Neuronal stem cell (in vitro differentiated cells): ENCODE results near the gene TLR1.
"Not testable (repeated sequence)": the region's sequence is repeated elsewhere in the genome, so short reads cannot be mapped to it uniquely, and the experiment has no call there.

Source experiments
- DNase-seq: peaks from one replicate; pipeline ENCODE4 v3.0.0-alpha.2; 2013; ENCODE audit warnings: low spot score
- H2AFZ ChIP-seq: one replicate; pipeline ENCODE4 v1.6.1; 2013; ENCODE audit warnings: mild to moderate bottlenecking, low read length, inconsistent platforms
- H2AK5ac ChIP-seq: 2 replicates; pipeline ENCODE4 v1.6.1; 2013; ENCODE audit warnings: low read depth, mild to moderate bottlenecking, inconsistent platforms, low read length, moderate library complexity, mixed read lengths
- H2BK120ac ChIP-seq: 2 replicates; pipeline ENCODE4 v1.6.1; 2013; ENCODE audit warnings: low read depth, mild to moderate bottlenecking, inconsistent platforms, low read length, moderate library complexity, mixed read lengths
- H2BK12ac ChIP-seq: one replicate; pipeline ENCODE4 v1.6.1; 2013; ENCODE audit warnings: low read length, inconsistent platforms
- H2BK15ac ChIP-seq: 2 replicates; pipeline ENCODE4 v1.6.1; 2013; ENCODE audit warnings: mild to moderate bottlenecking, low read length, inconsistent platforms, mixed read lengths
- H2BK5ac ChIP-seq: one replicate; pipeline ENCODE4 v1.6.1; 2013; ENCODE audit warnings: inconsistent platforms, mild to moderate bottlenecking, low read length, moderate library complexity
- H3K14ac ChIP-seq: one replicate; pipeline ENCODE4 v1.6.1; 2013; ENCODE audit warnings: low read length, inconsistent platforms
- H3K18ac ChIP-seq: 2 replicates; pipeline ENCODE4 v1.6.1; 2013; ENCODE audit warnings: low read length, inconsistent platforms
- H3K23ac ChIP-seq: 2 replicates; pipeline ENCODE4 v1.6.1; 2013; ENCODE audit warnings: low read depth, mild to moderate bottlenecking, mixed read lengths, low read length, inconsistent platforms; ENCODE audit not compliant: poor library complexity
- H3K27ac ChIP-seq: replicated peaks from 3 replicates; pipeline ENCODE4 v1.5.1; 2013; ENCODE audit warnings: low read length, inconsistent platforms
- H3K27me3 ChIP-seq, 3 experiments: 2 replicates each; pipeline ENCODE4 v1.6.1; 2013; ENCODE audit warnings: low read length in 3 of 3, mild to moderate bottlenecking in 2 of 3, inconsistent platforms in 1 of 3, low read depth in 1 of 3, mixed read lengths in 1 of 3, moderate library complexity in 1 of 3; ENCODE audit not compliant: control insufficient read depth in 3 of 3, insufficient read depth in 3 of 3
- H3K36me3 ChIP-seq, 2 donors: replicated peaks in 1 of 2; 2 replicates each; pipeline ENCODE4 v1.6.1; 2013; ENCODE audit warnings: low read length in 2 of 2; ENCODE audit not compliant: control insufficient read depth in 2 of 2, insufficient read depth in 2 of 2
- H3K4ac ChIP-seq: 2 replicates; pipeline ENCODE4 v1.6.1; 2013; ENCODE audit warnings: inconsistent platforms, mild to moderate bottlenecking, low read length, moderate library complexity
- H3K4me1 ChIP-seq, 2 donors: 1 replicate in 1 of 2; 2 replicates in 1 of 2; pipeline ENCODE4 v1.6.1; 2013; ENCODE audit warnings: low read length in 2 of 2, low read depth in 1 of 2; ENCODE audit not compliant: control insufficient read depth in 2 of 2, insufficient read depth in 1 of 2
- H3K4me2 ChIP-seq: one replicate; pipeline ENCODE4 v1.6.1; 2013; ENCODE audit warnings: mild to moderate bottlenecking, low read length, inconsistent platforms; ENCODE audit not compliant: insufficient read depth, poor library complexity, severe bottlenecking
- H3K4me3 ChIP-seq, 2 donors: 2 replicates each; pipeline ENCODE4 v1.5.1; 2013; ENCODE audit warnings: low read length in 2 of 2, mild to moderate bottlenecking in 2 of 2, inconsistent platforms in 1 of 2, moderate library complexity in 1 of 2
- H3K79me1 ChIP-seq: one replicate; pipeline ENCODE4 v1.6.1; 2013; ENCODE audit warnings: low read depth, mild to moderate bottlenecking, inconsistent platforms, low read length, moderate library complexity
- H3K9ac ChIP-seq: one replicate; pipeline ENCODE4 v1.6.1; 2013; ENCODE audit warnings: mild to moderate bottlenecking, low read depth, low read length, inconsistent platforms; ENCODE audit not compliant: poor library complexity
- H3K9me3 ChIP-seq, 2 donors: replicated peaks in 1 of 2; 2 replicates each; pipeline versions ENCODE3 to v1.6.1; 2013; ENCODE audit warnings: low read length in 2 of 2, mild to moderate bottlenecking in 2 of 2, inconsistent platforms in 1 of 2, low read depth in 1 of 2, mixed read lengths in 1 of 2, moderate library complexity in 1 of 2; ENCODE audit not compliant: control insufficient read depth in 2 of 2, insufficient read depth in 1 of 2
- H4K8ac ChIP-seq: one replicate; pipeline ENCODE4 v1.6.1; 2013; ENCODE audit warnings: low read depth, mild to moderate bottlenecking, inconsistent platforms, low read length, moderate library complexity
- H4K91ac ChIP-seq: one replicate; pipeline ENCODE4 v1.6.1; 2013; ENCODE audit warnings: low read length, low read depth, mild to moderate bottlenecking, inconsistent platforms; ENCODE audit not compliant: poor library complexity
- WGBS, 2 donors: extraction: QIAGEN DNeasy Blood & Tissue Kit; methylation state at CpG; one replicate each; pipeline ENCODE4 v1.1.7; 2013; ENCODE audit warnings: missing lambda C conversion rate in 2 of 2, mixed read lengths in 1 of 2; ENCODE audit not compliant: insufficient read length in 2 of 2, insufficient replicate concordance in 1 of 2; ENCODE audit errors: extremely low coverage in 2 of 2; 5-methylcytosine and 5-hydroxymethylcytosine counted together

Gene TLR1

DNA sequence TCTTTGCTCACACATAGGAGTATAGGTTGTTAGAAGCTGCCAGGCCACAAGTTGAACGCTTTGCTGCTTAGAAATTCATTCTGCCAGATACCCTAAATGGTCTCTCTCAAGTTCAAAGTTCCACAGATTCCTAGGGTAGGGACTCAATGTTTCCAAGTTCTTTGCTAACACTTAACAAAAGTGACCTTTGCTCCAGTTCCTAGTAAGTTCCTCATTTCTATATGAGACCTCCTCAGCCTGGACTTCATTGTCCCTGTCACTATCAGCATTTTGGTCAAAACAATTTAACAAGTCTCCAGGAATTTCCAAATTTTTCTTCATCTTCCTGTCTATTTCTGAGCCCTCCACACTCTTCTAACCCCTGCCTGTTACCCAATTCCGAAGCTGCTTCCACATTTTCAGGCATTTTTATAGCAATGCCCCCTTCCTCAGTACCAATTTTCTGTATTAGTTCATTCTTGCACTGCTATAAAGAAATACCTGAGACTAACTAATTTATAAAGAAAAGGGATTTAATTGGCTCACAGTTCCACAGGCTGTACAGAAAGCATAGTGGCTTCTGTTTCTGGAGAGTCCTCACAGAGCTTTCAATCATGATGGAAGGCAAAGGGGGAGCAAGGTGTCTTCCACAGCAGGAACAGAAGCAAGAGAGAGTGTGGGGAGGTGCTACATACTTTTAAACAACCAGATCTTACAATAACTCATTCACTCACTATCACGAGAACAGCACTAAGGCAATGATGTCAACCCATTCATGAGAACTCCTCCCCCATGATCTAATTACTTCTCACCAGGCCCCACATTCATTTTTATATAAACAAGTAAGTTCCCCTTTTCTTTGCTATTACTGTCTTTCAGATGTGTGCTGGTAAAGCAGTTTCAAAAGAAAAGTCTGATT, 11.5 kb upstream of the TLR1 start:
- Histone ChIP-seq H2BK15ac (no peak overlapping the region), H3K27me3 (no peaks in the 10 kb centered on the region), H3K14ac (no peak overlapping the region), H3K23ac (no peak overlapping the region), H4K8ac (no peak overlapping the region), H2AFZ (no peak overlapping the region), H3K4me1 (no peaks in the 10 kb centered on the region), H2BK5ac (no peak overlapping the region), H2BK12ac (no peak overlapping the region), H3K18ac (no peak overlapping the region), H2BK120ac (no peak overlapping the region), H3K36me3 (no peaks in the 10 kb centered on the region), H2AK5ac (no peak overlapping the region), H3K27ac (no peak overlapping the region), H4K91ac (no peak overlapping the region), H3K9ac (no peak overlapping the region), H3K79me1 (no peaks in the 10 kb centered on the region), H3K4ac (no peak overlapping the region), H3K4me3 (no peak overlapping the region), H3K9me3 (peaks cover 0 to 2% of the 10 kb centered on the region in 2 donors), H3K4me2 (no peak overlapping the region)
- no peak for DNase-seq
- WGBS, 2 donors = no CpG with 5 or more reads among the region's 3 CpGs

GRCh38 chr4:38814386-38814785, 9.8 kb upstream of the TLR1 start:
- Histone ChIP-seq H4K8ac (no peak overlapping the region), H2AK5ac (no peak overlapping the region), H3K27ac (no peak overlapping the region), H2BK15ac (no peak overlapping the region), H3K14ac (no peak overlapping the region), H3K4me2 (no peak overlapping the region), H3K4ac (no peak overlapping the region), H2AFZ (no peak overlapping the region), H2BK5ac (no peak overlapping the region), H3K79me1 (no peaks in the 10 kb centered on the region), H3K4me1 (no peaks in the 10 kb centered on the region), H3K23ac (no peak overlapping the region), H3K27me3 (no peaks in the 10 kb centered on the region), H2BK12ac (no peak overlapping the region), H2BK120ac (no peak overlapping the region), H3K9me3 (peaks cover 0 to 2% of the 10 kb centered on the region in 2 donors), H3K18ac (no peak overlapping the region), H4K91ac (no peak overlapping the region), H3K4me3 (no peak overlapping the region), H3K9ac (no peak overlapping the region), H3K36me3 (no peaks in the 10 kb centered on the region)
- DNase-seq = no peak
- no CpG with 5 or more reads among the region's 3 CpGs for WGBS, 2 donors

DNA sequence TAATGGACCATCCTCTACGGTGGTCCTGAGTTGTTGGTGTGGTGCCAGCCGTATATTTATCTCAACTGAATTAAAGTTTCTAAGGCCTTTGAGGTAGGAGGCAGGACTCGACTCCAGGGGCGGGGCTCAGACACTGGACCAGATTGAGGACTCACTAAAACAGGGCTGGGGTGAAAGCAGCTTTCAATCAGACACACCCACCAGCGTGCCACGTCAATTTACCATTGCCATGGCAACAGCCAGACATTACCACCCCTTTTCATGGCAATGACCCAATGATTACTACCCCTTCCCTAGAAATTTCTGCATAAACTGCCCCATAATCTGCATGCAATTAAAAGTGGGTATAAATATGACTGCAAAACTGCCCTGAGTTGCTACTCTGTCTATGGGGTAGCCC, 6.7 kb upstream of the TLR1 start:
- H2AFZ ChIP-seq = no peak overlapping the region
- H3K9me3 ChIP-seq = peaks cover 0 to 2% of the 10 kb centered on the region in 2 donors

GRCh38 chr4:38807462-38807861, 2.9 kb upstream of the TLR1 start:
- not testable (repeated sequence) for H2BK15ac ChIP-seq, H4K91ac ChIP-seq, H3K4ac ChIP-seq, H2AK5ac ChIP-seq, H3K4me1 ChIP-seq, H3K9ac ChIP-seq, H3K14ac ChIP-seq, H3K4me2 ChIP-seq, H3K27ac ChIP-seq, H3K79me1 ChIP-seq, H3K36me3 ChIP-seq, H3K23ac ChIP-seq, H3K18ac ChIP-seq, H3K4me3 ChIP-seq, DNase-seq, H2AFZ ChIP-seq, H2BK120ac ChIP-seq, H2BK5ac ChIP-seq, H2BK12ac ChIP-seq, H4K8ac ChIP-seq, H3K27me3 ChIP-seq, H3K9me3 ChIP-seq
- WGBS, 2 donors = no CpG with 5 or more reads among the region's 29 CpGs

More for the DNA sequence above, 6.7 kb upstream of the TLR1 start:
- no peak overlapping the region for H2BK5ac ChIP-seq
- no peak overlapping the region for H2BK15ac ChIP-seq
- no peaks in the 10 kb centered on the region for H3K36me3 ChIP-seq
- no peak overlapping the region for H3K27ac ChIP-seq
- no peak overlapping the region for H3K9ac ChIP-seq
- no peak overlapping the region for H3K14ac ChIP-seq
- H3K23ac ChIP-seq = no peak overlapping the region
- no peaks in the 10 kb centered on the region for H3K4me1 ChIP-seq
- H3K4me2 ChIP-seq = no peak overlapping the region
- H3K27me3 ChIP-seq = no peaks in the 10 kb centered on the region
- no peak overlapping the region for H2AK5ac ChIP-seq
- no peaks in the 10 kb centered on the region for H3K79me1 ChIP-seq
- WGBS, 2 donors = no CpG with 5 or more reads among the region's 6 CpGs
- no peak overlapping the region for H2BK120ac ChIP-seq
- H3K18ac ChIP-seq = no peak overlapping the region
- no peak for DNase-seq
- H4K91ac ChIP-seq = no peak overlapping the region
- no peak overlapping the region for H2BK12ac ChIP-seq
- H3K4me3 ChIP-seq = no peak overlapping the region
- no peak overlapping the region for H3K4ac ChIP-seq
- no peak overlapping the region for H4K8ac ChIP-seq
